ENCODE measurements around the gene SLC1A2. TPM values are rescaled to one million over a fixed set of nuclear protein-coding genes. Genes with fewer than 3 reads are reported as not detected.

SLC1A2 gene
- total and polyA plus RNA-seq, 2 experiments from 2014 or later, result 0.70 to 2.8 TPM

DNA sequence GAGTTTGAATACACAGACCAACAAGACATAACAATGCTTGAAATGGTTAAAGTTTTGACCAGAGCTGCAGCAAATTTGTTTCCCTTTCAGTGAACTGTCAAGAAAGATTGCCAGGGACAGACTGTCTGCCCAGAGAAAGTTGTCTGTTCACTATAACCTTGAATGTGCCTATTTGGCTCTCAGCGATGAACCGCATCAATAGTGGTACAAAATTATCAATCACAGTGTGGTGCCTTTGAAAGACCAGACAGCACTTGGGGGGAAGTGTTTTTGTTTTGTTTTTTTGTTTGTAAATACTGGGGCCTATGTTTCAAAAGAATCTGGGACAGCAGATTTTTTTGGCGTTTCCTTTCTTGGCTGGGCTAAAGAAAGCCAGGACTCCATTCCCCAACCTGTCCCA is 157.3 kb downstream of the SLC1A2 start:
- DNase-seq (ENCODE audit: low spot score), result no peak
- H3K4me2 ChIP-seq, result no peak overlapping the region
- Mint-ChIP-seq H3K4me1 (no peaks in the 10 kb centered on the region), H3K27me3 (ENCODE audit: insufficient read depth, low read depth, poor library complexity) (no peaks in the 10 kb centered on the region), H3K4me3 (no peak overlapping the region), H3K9me3 (no peaks in the 10 kb centered on the region), H3K36me3 (ENCODE audit: low read depth) (no peaks in the 10 kb centered on the region), H3K27ac (no peak overlapping the region)
- no peaks in the 10 kb centered on the region for H4K20me1 ChIP-seq (replicated peaks; ENCODE audit: insufficient read depth)
- no peaks in the 10 kb centered on the region for H3F3A ChIP-seq (replicated peaks; ENCODE audit: low read depth)
- H3K79me2 ChIP-seq (replicated peaks; ENCODE audit: insufficient read depth), result no peaks in the 10 kb centered on the region
- no peak overlapping the region for H3K4me3 ChIP-seq
- H3K9me2 ChIP-seq (ENCODE audit: insufficient read depth), result no peaks in the 10 kb centered on the region; the same call in 1 of the 2 replicates
- H2AFZ ChIP-seq, result no peak overlapping the region
- ATAC-seq, result no peak
- H3K36me3 ChIP-seq (ENCODE audit: insufficient read depth), result no peaks in the 10 kb centered on the region
- TF ChIP-seq CREB1 (CRISPR knock-in tag; IDR thresholded peaks at IDR 0.05; ENCODE audit: low read depth) (no peak), ZNF331 (CRISPR knock-in tag; IDR thresholded peaks at IDR 0.05; ENCODE audit: low read depth) (no peak), POLR2AphosphoS5 (IDR thresholded peaks at IDR 0.05; ENCODE audit: low read depth) (no peak), ZNF114 (CRISPR knock-in tag; IDR thresholded peaks at IDR 0.05) (no peak), EZH2phosphoT487 (IDR thresholded peaks at IDR 0.05; ENCODE audit: unreplicated experiment) (no peak), EZH2 (IDR thresholded peaks at IDR 0.05; ENCODE audit: low read depth, unreplicated experiment) (no peak)
- TF ChIP-seq, protein P1, sequence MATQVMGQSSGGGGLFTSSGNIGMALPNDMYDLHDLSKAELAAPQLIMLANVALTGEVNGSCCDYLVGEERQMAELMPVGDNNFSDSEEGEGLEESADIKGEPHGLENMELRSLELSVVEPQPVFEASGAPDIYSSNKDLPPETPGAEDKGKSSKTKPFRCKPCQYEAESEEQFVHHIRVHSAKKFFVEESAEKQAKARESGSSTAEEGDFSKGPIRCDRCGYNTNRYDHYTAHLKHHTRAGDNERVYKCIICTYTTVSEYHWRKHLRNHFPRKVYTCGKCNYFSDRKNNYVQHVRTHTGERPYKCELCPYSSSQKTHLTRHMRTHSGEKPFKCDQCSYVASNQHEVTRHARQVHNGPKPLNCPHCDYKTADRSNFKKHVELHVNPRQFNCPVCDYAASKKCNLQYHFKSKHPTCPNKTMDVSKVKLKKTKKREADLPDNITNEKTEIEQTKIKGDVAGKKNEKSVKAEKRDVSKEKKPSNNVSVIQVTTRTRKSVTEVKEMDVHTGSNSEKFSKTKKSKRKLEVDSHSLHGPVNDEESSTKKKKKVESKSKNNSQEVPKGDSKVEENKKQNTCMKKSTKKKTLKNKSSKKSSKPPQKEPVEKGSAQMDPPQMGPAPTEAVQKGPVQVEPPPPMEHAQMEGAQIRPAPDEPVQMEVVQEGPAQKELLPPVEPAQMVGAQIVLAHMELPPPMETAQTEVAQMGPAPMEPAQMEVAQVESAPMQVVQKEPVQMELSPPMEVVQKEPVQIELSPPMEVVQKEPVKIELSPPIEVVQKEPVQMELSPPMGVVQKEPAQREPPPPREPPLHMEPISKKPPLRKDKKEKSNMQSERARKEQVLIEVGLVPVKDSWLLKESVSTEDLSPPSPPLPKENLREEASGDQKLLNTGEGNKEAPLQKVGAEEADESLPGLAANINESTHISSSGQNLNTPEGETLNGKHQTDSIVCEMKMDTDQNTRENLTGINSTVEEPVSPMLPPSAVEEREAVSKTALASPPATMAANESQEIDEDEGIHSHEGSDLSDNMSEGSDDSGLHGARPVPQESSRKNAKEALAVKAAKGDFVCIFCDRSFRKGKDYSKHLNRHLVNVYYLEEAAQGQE (IDR thresholded peaks at IDR 0.05; ENCODE audit: unreplicated experiment), result no peak
- TF ChIP-seq, protein P2, sequence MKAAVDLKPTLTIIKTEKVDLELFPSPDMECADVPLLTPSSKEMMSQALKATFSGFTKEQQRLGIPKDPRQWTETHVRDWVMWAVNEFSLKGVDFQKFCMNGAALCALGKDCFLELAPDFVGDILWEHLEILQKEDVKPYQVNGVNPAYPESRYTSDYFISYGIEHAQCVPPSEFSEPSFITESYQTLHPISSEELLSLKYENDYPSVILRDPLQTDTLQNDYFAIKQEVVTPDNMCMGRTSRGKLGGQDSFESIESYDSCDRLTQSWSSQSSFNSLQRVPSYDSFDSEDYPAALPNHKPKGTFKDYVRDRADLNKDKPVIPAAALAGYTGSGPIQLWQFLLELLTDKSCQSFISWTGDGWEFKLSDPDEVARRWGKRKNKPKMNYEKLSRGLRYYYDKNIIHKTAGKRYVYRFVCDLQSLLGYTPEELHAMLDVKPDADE (IDR thresholded peaks at IDR 0.05), result no peak
- TF ChIP-seq, protein P3, sequence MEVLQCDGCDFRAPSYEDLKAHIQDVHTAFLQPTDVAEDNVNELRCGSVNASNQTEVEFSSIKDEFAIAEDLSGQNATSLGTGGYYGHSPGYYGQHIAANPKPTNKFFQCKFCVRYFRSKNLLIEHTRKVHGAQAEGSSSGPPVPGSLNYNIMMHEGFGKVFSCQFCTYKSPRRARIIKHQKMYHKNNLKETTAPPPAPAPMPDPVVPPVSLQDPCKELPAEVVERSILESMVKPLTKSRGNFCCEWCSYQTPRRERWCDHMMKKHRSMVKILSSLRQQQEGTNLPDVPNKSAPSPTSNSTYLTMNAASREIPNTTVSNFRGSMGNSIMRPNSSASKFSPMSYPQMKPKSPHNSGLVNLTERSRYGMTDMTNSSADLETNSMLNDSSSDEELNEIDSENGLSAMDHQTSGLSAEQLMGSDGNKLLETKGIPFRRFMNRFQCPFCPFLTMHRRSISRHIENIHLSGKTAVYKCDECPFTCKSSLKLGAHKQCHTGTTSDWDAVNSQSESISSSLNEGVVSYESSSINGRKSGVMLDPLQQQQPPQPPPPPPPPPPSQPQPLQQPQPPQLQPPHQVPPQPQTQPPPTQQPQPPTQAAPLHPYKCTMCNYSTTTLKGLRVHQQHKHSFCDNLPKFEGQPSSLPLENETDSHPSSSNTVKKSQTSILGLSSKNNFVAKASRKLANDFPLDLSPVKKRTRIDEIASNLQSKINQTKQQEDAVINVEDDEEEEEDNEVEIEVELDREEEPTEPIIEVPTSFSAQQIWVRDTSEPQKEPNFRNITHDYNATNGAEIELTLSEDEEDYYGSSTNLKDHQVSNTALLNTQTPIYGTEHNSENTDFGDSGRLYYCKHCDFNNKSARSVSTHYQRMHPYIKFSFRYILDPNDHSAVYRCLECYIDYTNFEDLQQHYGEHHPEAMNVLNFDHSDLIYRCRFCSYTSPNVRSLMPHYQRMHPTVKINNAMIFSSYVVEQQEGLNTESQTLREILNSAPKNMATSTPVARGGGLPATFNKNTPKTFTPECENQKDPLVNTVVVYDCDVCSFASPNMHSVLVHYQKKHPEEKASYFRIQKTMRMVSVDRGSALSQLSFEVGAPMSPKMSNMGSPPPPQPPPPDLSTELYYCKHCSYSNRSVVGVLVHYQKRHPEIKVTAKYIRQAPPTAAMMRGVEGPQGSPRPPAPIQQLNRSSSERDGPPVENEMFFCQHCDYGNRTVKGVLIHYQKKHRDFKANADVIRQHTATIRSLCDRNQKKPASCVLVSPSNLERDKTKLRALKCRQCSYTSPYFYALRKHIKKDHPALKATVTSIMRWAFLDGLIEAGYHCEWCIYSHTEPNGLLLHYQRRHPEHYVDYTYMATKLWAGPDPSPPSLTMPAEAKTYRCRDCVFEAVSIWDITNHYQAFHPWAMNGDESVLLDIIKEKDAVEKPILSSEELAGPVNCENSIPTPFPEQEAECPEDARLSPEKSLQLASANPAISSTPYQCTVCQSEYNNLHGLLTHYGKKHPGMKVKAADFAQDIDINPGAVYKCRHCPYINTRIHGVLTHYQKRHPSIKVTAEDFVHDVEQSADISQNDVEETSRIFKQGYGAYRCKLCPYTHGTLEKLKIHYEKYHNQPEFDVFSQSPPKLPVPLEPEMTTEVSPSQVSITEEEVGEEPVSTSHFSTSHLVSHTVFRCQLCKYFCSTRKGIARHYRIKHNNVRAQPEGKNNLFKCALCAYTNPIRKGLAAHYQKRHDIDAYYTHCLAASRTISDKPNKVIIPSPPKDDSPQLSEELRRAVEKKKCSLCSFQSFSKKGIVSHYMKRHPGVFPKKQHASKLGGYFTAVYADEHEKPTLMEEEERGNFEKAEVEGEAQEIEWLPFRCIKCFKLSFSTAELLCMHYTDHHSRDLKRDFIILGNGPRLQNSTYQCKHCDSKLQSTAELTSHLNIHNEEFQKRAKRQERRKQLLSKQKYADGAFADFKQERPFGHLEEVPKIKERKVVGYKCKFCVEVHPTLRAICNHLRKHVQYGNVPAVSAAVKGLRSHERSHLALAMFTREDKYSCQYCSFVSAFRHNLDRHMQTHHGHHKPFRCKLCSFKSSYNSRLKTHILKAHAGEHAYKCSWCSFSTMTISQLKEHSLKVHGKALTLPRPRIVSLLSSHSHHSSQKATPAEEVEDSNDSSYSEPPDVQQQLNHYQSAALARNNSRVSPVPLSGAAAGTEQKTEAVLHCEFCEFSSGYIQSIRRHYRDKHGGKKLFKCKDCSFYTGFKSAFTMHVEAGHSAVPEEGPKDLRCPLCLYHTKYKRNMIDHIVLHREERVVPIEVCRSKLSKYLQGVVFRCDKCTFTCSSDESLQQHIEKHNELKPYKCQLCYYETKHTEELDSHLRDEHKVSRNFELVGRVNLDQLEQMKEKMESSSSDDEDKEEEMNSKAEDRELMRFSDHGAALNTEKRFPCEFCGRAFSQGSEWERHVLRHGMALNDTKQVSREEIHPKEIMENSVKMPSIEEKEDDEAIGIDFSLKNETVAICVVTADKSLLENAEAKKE (CRISPR knock-in tag; IDR thresholded peaks at IDR 0.05), result no peak
- TF ChIP-seq, protein P4, sequence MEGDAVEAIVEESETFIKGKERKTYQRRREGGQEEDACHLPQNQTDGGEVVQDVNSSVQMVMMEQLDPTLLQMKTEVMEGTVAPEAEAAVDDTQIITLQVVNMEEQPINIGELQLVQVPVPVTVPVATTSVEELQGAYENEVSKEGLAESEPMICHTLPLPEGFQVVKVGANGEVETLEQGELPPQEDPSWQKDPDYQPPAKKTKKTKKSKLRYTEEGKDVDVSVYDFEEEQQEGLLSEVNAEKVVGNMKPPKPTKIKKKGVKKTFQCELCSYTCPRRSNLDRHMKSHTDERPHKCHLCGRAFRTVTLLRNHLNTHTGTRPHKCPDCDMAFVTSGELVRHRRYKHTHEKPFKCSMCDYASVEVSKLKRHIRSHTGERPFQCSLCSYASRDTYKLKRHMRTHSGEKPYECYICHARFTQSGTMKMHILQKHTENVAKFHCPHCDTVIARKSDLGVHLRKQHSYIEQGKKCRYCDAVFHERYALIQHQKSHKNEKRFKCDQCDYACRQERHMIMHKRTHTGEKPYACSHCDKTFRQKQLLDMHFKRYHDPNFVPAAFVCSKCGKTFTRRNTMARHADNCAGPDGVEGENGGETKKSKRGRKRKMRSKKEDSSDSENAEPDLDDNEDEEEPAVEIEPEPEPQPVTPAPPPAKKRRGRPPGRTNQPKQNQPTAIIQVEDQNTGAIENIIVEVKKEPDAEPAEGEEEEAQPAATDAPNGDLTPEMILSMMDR (conservative IDR thresholded peaks at IDR 0.05; ENCODE audit: low read depth in 2 of 2), result no peak
- no peaks in the 10 kb centered on the region for H3K27me3 ChIP-seq (ENCODE audit: insufficient read depth)
- H3K27ac ChIP-seq (ENCODE audit: low read depth), result no peak overlapping the region
- no peaks in the 10 kb centered on the region for H3K4me1 ChIP-seq (ENCODE audit: insufficient read depth)

Measured in GM23338 (cell line).